ENCODE data around the gene LPIN2. TPM values are rescaled to one million over a fixed set of nuclear protein-coding genes. Genes with fewer than 3 reads are reported as not detected.

The LPIN2 gene
- total and polyA plus RNA-seq, 2 of the 13 experiments (the other 11 are each of a cell fraction or from before 2014, with no cell fraction given): 46.0 to 119 TPM

- TF ChIP-seq ZNF691 (CRISPR knock-in tag; IDR thresholded peaks at IDR 0.05; ENCODE audit: borderline replicate concordance, low read depth) (no peak), MEF2D (CRISPR knock-in tag; IDR thresholded peaks at IDR 0.05) (peak; percentile 99), ZNF251 (CRISPR knock-in tag; IDR thresholded peaks at IDR 0.05) (no peak), HNRNPUL1 (IDR thresholded peaks at IDR 0.05; ENCODE audit: low read depth, low read length) (no peak), ZNF841 (CRISPR knock-in tag; IDR thresholded peaks at IDR 0.05; ENCODE audit: borderline replicate concordance) (no peak), ZBTB34 (CRISPR knock-in tag; IDR thresholded peaks at IDR 0.05) (no peak), ZNF296 (CRISPR knock-in tag; conservative IDR thresholded peaks at IDR 0.05) (no peak), ZMYM4 (CRISPR knock-in tag; IDR thresholded peaks at IDR 0.05) (peak; percentile 86), ATF7 (IDR thresholded peaks at IDR 0.05) (peak; percentile 21; the same call in 1 of the 2 replicates), ATF7 (CRISPR knock-in tag; IDR thresholded peaks at IDR 0.05) (no peak; the same call in 1 of the 2 replicates), SIX4 (CRISPR knock-in tag; IDR thresholded peaks at IDR 0.05) (peak; percentile 79), ZNF382 (CRISPR knock-in tag; IDR thresholded peaks at IDR 0.05; ENCODE audit: borderline replicate concordance) (no peak), THAP9 (CRISPR knock-in tag; IDR thresholded peaks at IDR 0.05; ENCODE audit: borderline replicate concordance) (no peak), BATF2 (CRISPR knock-in tag; IDR thresholded peaks at IDR 0.05) (no peak), GATAD2A (CRISPR knock-in tag; IDR thresholded peaks at IDR 0.05) (peak; percentile 99), SP1 (IDR thresholded peaks at IDR 0.05) (no peak), SP1 (CRISPR knock-in tag; IDR thresholded peaks at IDR 0.05) (no peak; the same call in 1 of the 2 replicates), HDAC2 (CRISPR knock-in tag; IDR thresholded peaks at IDR 0.05) (peak; percentile 97), ZNF44 (CRISPR knock-in tag; IDR thresholded peaks at IDR 0.05) (no peak), ZNF543 (CRISPR knock-in tag; IDR thresholded peaks at IDR 0.05) (no peak), DZIP1 (CRISPR knock-in tag; IDR thresholded peaks at IDR 0.05) (no peak)
Observed at GRCh38 chr18:3037423-3037915, 24.5 kb upstream of the LPIN2 start (continued).

All from HepG2 (cell line).